K562 (cell line): ENCODE data around the gene PPFIA3. TPM values are rescaled to one million over a fixed set of nuclear protein-coding genes. Genes with fewer than 3 reads are reported as not detected.

Source experiments
- ATAC-seq: fragments of 200-7000 bp; cut with Tn5 transposase; 3 replicates; pipeline ENCODE4 v1.9.1; 2020; ENCODE audit warnings: moderate library complexity
- BruUV-seq: library from RNA; stranded (reverse); fragments of 400-500 nt; replicated peaks from 2 replicates; lab custom pipeline; 2021; lab: Mats Ljungman, UMichigan
- CTCF ChIA-PET: fragments of 300-600 bp; formaldehyde crosslinking; extraction: SDS; loops from one replicate; lab custom pipeline; 2021; ENCODE audit warnings: low intra/inter-chr PET ratio; lab: Yijun Ruan, JAX
- POLR2A ChIA-PET: fragments of 300-600, 350-650 bp; sonication (Branson Sonifier 250); formaldehyde crosslinking; extraction: SDS; loops from one replicate; lab custom pipeline; 2021; ENCODE audit warnings: antibody characterized with exemption, inconsistent platforms; lab: Yijun Ruan, JAX
- DNase-seq, 4 experiments: peaks; one replicate each; pipeline versions ENCODE4 v3.0.0 to v3.0.0-alpha.2; 2011 to 2018; ENCODE audit warnings: low spot score in 3 of 4, mixed read lengths in 3 of 4; ENCODE audit errors: extremely low read depth in 1 of 4
- FAIRE-seq: peaks from 2 replicates; lab custom pipeline; 2011; peaks lifted over from hg19 to GRCh38; lab: Jason Lieb, UNC
- H2AFZ ChIP-seq: 2 replicates; pipeline ENCODE4 v1.6.0; 2011; ENCODE audit warnings: low read depth, low read length, control low read depth, inconsistent platforms
- H3K27ac ChIP-seq: fragments of 200-600 bp; 3 replicates; pipeline ENCODE4 v1.8.0; 2011; ENCODE audit warnings: low read depth, mild to moderate bottlenecking, control low read depth, inconsistent platforms, low read length, moderate library complexity, mixed read lengths; ENCODE audit errors: extremely low read depth
- H3K27me3 ChIP-seq, 2 experiments: fragments of 300-600 bp in 1 of 2; 2 replicates in 1 of 2; 3 replicates in 1 of 2; pipeline versions ENCODE4 v1.6.0 to v1.8.0; 2011; ENCODE audit warnings: inconsistent platforms in 2 of 2, low read length in 2 of 2, mild to moderate bottlenecking in 1 of 2, mixed read lengths in 1 of 2, moderate library complexity in 1 of 2; ENCODE audit not compliant: control insufficient read depth in 2 of 2, insufficient read depth in 2 of 2
- H3K36me3 ChIP-seq: fragments of 300-600 bp; 3 replicates; pipeline ENCODE4 v1.8.0; 2011; ENCODE audit warnings: mild to moderate bottlenecking, low read length, inconsistent platforms; ENCODE audit not compliant: control insufficient read depth, insufficient read depth
- H3K4me1 ChIP-seq, 2 experiments: fragments of 200-600 bp in 1 of 2; replicated peaks in 1 of 2; 2 replicates in 1 of 2; 3 replicates in 1 of 2; pipeline versions ENCODE4 v1.5.1 to v1.8.0; 2011; ENCODE audit warnings: inconsistent platforms in 2 of 2, low read length in 2 of 2, mild to moderate bottlenecking in 1 of 2, mixed read lengths in 1 of 2, moderate library complexity in 1 of 2; ENCODE audit not compliant: control insufficient read depth in 2 of 2, insufficient read depth in 2 of 2
- H3K4me2 ChIP-seq: 2 replicates; pipeline ENCODE4 v1.6.1; 2011; ENCODE audit warnings: low read length, control low read depth, inconsistent platforms, mixed read lengths; ENCODE audit not compliant: insufficient read depth
- H3K4me3 ChIP-seq: fragments of 200-600 bp; sonication (generic), shearing (Covaris generic); 2 replicates; pipeline ENCODE4 v1.5.1; 2016; ENCODE audit warnings: control low read depth, inconsistent platforms
- H3K79me2 ChIP-seq: fragments of 200-600 bp; 3 replicates; pipeline ENCODE4 v1.8.0; 2011; ENCODE audit warnings: low read length, inconsistent platforms; ENCODE audit not compliant: control insufficient read depth, insufficient read depth
- H3K9ac ChIP-seq, 2 experiments: 2 replicates each; pipeline versions ENCODE4 v1.6.0 to v1.6.1; 2011; ENCODE audit warnings: low read depth in 2 of 2, low read length in 2 of 2, control low read depth in 1 of 2, inconsistent platforms in 1 of 2, mild to moderate bottlenecking in 1 of 2, mixed read lengths in 1 of 2; ENCODE audit not compliant: insufficient read depth in 1 of 2
- H3K9me1 ChIP-seq: one replicate; pipeline ENCODE4 v1.6.0; 2011; ENCODE audit warnings: inconsistent platforms, mild to moderate bottlenecking, low read length, moderate library complexity; ENCODE audit not compliant: control insufficient read depth, insufficient read depth
- H3K9me3 ChIP-seq: replicated peaks from 2 replicates; pipeline ENCODE4 v1.5.1; 2011; ENCODE audit warnings: low read depth, low read length, inconsistent platforms; ENCODE audit not compliant: control insufficient read depth, insufficient read depth
- H4K20me1 ChIP-seq: replicated peaks from 2 replicates; pipeline ENCODE4 v1.6.1; 2011; ENCODE audit warnings: low read length, inconsistent platforms, mixed read lengths; ENCODE audit not compliant: control insufficient read depth, insufficient read depth
- DEAF1 ChIP-seq: fragments of 450-650 bp; formaldehyde crosslinking; IDR thresholded peaks from 2 replicates; pipeline ENCODE4 v1.4.0; 2020; ENCODE audit warnings: mild to moderate bottlenecking, moderate library complexity
- GABPA ChIP-seq: fragments of 200-800 bp; sonication (Bioruptor generic); conservative IDR thresholded peaks from 2 replicates; pipeline ENCODE4 v1.6.1; 2016; ENCODE audit warnings: low read depth, missing genetic modification characterization, missing compliant biosample characterization
- GABPB2 ChIP-seq: fragments of 250-450 bp; sonication (Bioruptor Pico); conservative IDR thresholded peaks from 2 replicates; pipeline ENCODE4 v1.5.1; 2021; ENCODE audit warnings: mild to moderate bottlenecking
- IRF9 ChIP-seq: fragments of 450-650 bp; IDR thresholded peaks from 2 replicates; pipeline ENCODE4 v1.6.1; 2016; ENCODE audit warnings: missing biosample characterization, missing genetic modification characterization
- JUND ChIP-seq, 2 experiments: IDR thresholded peaks; 2 replicates in 1 of 2; 3 replicates in 1 of 2; pipeline ENCODE4 v1.6.1; 2011; ENCODE audit warnings: borderline replicate concordance in 2 of 2, low read depth in 2 of 2, low read length in 2 of 2, improper control_type of control experiment in 1 of 2, missing biosample characterization in 1 of 2, missing genetic modification characterization in 1 of 2, missing genetic modification reagents in 1 of 2
- KLF16 ChIP-seq: IDR thresholded peaks from 2 replicates; pipeline ENCODE4 v1.6.1; 2016; ENCODE audit warnings: antibody characterized with exemption
- MYC ChIP-seq, 2 experiments: fragments of 250-450 bp in 1 of 2; sonication (Bioruptor Pico) in 1 of 2; IDR thresholded peaks; 2 replicates each; pipeline versions ENCODE4 v1.5.1 to v1.6.1; 2012 to 2021; ENCODE audit warnings: low read depth in 2 of 2, borderline replicate concordance in 1 of 2, improper control_type of control experiment in 1 of 2, low read length in 1 of 2, mild to moderate bottlenecking in 1 of 2, moderate library complexity in 1 of 2
- SUPT5H ChIP-seq: fragments of 450-650 bp; IDR thresholded peaks from 2 replicates; pipeline ENCODE4 v1.6.1; 2016
- ZC3H11A ChIP-seq: IDR thresholded peaks from 2 replicates; pipeline ENCODE4 v1.6.1; 2012; ENCODE audit warnings: low read depth, low read length, improper control_type of control experiment
- ZNF354B ChIP-seq: fragments of 250-450 bp; sonication (Bioruptor Pico); IDR thresholded peaks from 2 replicates; pipeline ENCODE4 v1.4.0; 2020
- ZNF764 ChIP-seq: fragments of 250-450 bp; sonication (Bioruptor Pico); IDR thresholded peaks from 2 replicates; pipeline ENCODE4 v1.4.0; 2020; ENCODE audit warnings: low read depth, mild to moderate bottlenecking, moderate library complexity
- WGBS: fragments of 100-300 bp; shearing (Covaris generic); methylation state at CpG from one replicate; pipeline ENCODE4 v1.1.6; 2016; ENCODE audit warnings: low coverage, mixed read lengths; ENCODE audit not compliant: insufficient coverage; ENCODE audit errors: missing lambda C conversion rate; 5-methylcytosine and 5-hydroxymethylcytosine counted together
- in situ Hi-C: fragments of 300-500 bp; cut with MboI; formaldehyde crosslinking; loops from 4 replicates; pipeline ENCODE4 v1.15.0; 2018; ENCODE audit warnings: inconsistent platforms, mixed read lengths
- intact Hi-C: fragments of 100-400 bp; cut with micrococcal nuclease; formaldehyde crosslinking; loops from 2 replicates; pipeline ENCODE4 v1.14.2; 2022
- polyA plus RNA-seq, 8 experiments: library from polyadenylated mRNA; depleted of rRNA in 4 of 8; stranded (reverse) in 5 of 8; unstranded in 3 of 8; fragments of >200 nt; fragmentation: Nextera tagmentation in 2 of 8; fragmentation: Illumina TruSeq in 1 of 8; extraction: Ambion mirVana in 2 of 8; extraction: Trizol in 1 of 8; gene quantifications; 2 replicates each; pipeline versions ENCODE4 v1.2.1 to v1.2.3, GENCODE V29; 2011 to 2014; ENCODE audit warnings: inconsistent platforms in 1 of 8, missing spikeins in 1 of 8
- total RNA-seq, 7 experiments: library from RNA; depleted of rRNA in 6 of 7; stranded (reverse); fragments of >200 nt in 6 of 7; fragmentation: Illumina TruSeq in 2 of 7; extraction: Trizol in 2 of 7; gene quantifications; 2 replicates each; pipeline versions ENCODE4 v1.2.1 to v1.2.3, GENCODE V29; 2011 to 2021; ENCODE audit warnings: low replicate concordance in 1 of 7
- TF ChIP-seq, protein P1 (sequence below): IDR thresholded peaks from 2 replicates; pipeline ENCODE4 v1.6.1; 2011; ENCODE audit warnings: borderline replicate concordance, low read depth, mild to moderate bottlenecking, moderate library complexity, low read length; ENCODE audit not compliant: insufficient read depth, poor library complexity, severe bottlenecking

PPFIA3 gene
- total and polyA plus RNA-seq, 9 of the 15 experiments (the other 6 are each of a cell fraction or from before 2014, with no cell fraction given) = 0.10 to 53.0 (median 17.6) TPM

- FAIRE-seq (peak; percentile 92), ATAC-seq (peak; percentile 89), DNase-seq (peak; percentile 76 to 86 (median 78))
- H3K27me3 ChIP-seq = no peaks in the 10 kb centered on the region
- H4K20me1 ChIP-seq = peaks cover 24% of the 10 kb centered on the region
- H3K36me3 ChIP-seq = peaks cover 99% of the 10 kb centered on the region
- ChIA-PET POLR2A (interaction anchor here (0.6 to 2.6 kb wide), 14 partner anchors 9 to 113 kb away, joined by 3 to 22 read pairs (median 4); partner anchors contain the start of genes LIN7B, PPFIA3 and RUVBL2), CTCF (interaction anchor here (1.0 to 2.1 kb wide), 5 partner anchors 9 to 127 kb away, joined by 4 to 27 read pairs (median 7); no protein-coding TSS in a partner anchor)
- intact Hi-C loops (loop anchor here (1.0 to 2.0 kb wide), 2 partner anchors 49 to 111 kb away; no protein-coding TSS in a partner anchor), in situ Hi-C loops (loop anchor here (5.0 kb wide), 1 partner anchor 95 kb away; no protein-coding TSS in a partner anchor)
- no peaks in the 10 kb centered on the region for H3K9me3 ChIP-seq
- peaks cover 0 to 11% of the 10 kb centered on the region in 2 experiments; a peak in 3 of 5 replicates for H3K4me1 ChIP-seq
- H3K9ac ChIP-seq = no peak overlapping the region
- no peak overlapping the region for H3K4me2 ChIP-seq
- peaks cover 60% of the 10 kb centered on the region for H3K79me2 ChIP-seq
- 39% methylated on average over 8 of the region's 8 CpGs for WGBS
- H3K27ac ChIP-seq = peak overlapping the region; percentile 46; the same call in 1 of the 3 replicates
- no peak overlapping the region for H3K4me3 ChIP-seq
- H2AFZ ChIP-seq = no peak overlapping the region
- no peaks in the 10 kb centered on the region for H3K9me1 ChIP-seq
- BruUV-seq = no TSS peak
- TF ChIP-seq ZNF764 (CRISPR knock-in tag) = 0 out of 2 replicates have a peak, but pooled peaks have one; percentile 60
- TF ChIP-seq MYC (IDR thresholded peaks at IDR 0.05; ENCODE audit: low read depth, low read length) = no peak
- no peak for TF ChIP-seq MYC (CRISPR knock-in tag; IDR thresholded peaks at IDR 0.05; ENCODE audit: borderline replicate concordance, low read depth)
- TF ChIP-seq KLF16 = peak; percentile 38; the same call in 1 of the 2 replicates
- TF ChIP-seq GABPA (tag) = no peak
- 0 out of 2 replicates have a peak, but pooled peaks have one; percentile 16 for TF ChIP-seq SUPT5H
- TF ChIP-seq JUND (IDR thresholded peaks at IDR 0.05; ENCODE audit: borderline replicate concordance, low read depth, low read length) = peak; percentile 39; the same call in 1 of the 2 replicates
- no peak for TF ChIP-seq JUND (tag; IDR thresholded peaks at IDR 0.05; ENCODE audit: borderline replicate concordance, low read depth, low read length)
- TF ChIP-seq GABPB2 (CRISPR knock-in tag) = no peak
- no peak for TF ChIP-seq ZC3H11A
- TF ChIP-seq DEAF1 (CRISPR knock-in tag) = peak; percentile 72
- no peak for TF ChIP-seq ZNF354B (CRISPR knock-in tag)
- TF ChIP-seq, protein P1, sequence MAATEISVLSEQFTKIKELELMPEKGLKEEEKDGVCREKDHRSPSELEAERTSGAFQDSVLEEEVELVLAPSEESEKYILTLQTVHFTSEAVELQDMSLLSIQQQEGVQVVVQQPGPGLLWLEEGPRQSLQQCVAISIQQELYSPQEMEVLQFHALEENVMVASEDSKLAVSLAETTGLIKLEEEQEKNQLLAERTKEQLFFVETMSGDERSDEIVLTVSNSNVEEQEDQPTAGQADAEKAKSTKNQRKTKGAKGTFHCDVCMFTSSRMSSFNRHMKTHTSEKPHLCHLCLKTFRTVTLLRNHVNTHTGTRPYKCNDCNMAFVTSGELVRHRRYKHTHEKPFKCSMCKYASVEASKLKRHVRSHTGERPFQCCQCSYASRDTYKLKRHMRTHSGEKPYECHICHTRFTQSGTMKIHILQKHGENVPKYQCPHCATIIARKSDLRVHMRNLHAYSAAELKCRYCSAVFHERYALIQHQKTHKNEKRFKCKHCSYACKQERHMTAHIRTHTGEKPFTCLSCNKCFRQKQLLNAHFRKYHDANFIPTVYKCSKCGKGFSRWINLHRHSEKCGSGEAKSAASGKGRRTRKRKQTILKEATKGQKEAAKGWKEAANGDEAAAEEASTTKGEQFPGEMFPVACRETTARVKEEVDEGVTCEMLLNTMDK = peak; percentile 89
- no peak for TF ChIP-seq IRF9
These were observed 21.7 kb upstream of the PPFIA3 start for GRCh38 chr19:49097453-49098288.
